ENCODE data around the gene NOM1. TPM values are rescaled to one million over a fixed set of nuclear protein-coding genes. Genes with fewer than 3 reads are reported as not detected.

The NOM1 gene
- total RNA-seq, 3 donors from 2014 or later = 13.9 to 20.9 (median 15.9) TPM

- H3K9me3 ChIP-seq = no peaks in the 10 kb centered on the region
- ATAC-seq (peak; percentile 16), DNase-seq (no peak)
- H3K4me3 ChIP-seq = peak overlapping the region; percentile 20
- H3K36me3 ChIP-seq (ENCODE audit: low read depth) = no peaks in the 10 kb centered on the region
- TF ChIP-seq, protein P1, sequence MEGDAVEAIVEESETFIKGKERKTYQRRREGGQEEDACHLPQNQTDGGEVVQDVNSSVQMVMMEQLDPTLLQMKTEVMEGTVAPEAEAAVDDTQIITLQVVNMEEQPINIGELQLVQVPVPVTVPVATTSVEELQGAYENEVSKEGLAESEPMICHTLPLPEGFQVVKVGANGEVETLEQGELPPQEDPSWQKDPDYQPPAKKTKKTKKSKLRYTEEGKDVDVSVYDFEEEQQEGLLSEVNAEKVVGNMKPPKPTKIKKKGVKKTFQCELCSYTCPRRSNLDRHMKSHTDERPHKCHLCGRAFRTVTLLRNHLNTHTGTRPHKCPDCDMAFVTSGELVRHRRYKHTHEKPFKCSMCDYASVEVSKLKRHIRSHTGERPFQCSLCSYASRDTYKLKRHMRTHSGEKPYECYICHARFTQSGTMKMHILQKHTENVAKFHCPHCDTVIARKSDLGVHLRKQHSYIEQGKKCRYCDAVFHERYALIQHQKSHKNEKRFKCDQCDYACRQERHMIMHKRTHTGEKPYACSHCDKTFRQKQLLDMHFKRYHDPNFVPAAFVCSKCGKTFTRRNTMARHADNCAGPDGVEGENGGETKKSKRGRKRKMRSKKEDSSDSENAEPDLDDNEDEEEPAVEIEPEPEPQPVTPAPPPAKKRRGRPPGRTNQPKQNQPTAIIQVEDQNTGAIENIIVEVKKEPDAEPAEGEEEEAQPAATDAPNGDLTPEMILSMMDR (IDR thresholded peaks at IDR 0.05) = no peak
- peaks cover 22% of the 10 kb centered on the region for H3K4me1 ChIP-seq (ENCODE audit: low read depth)
- intact Hi-C loops (cut with DNase I, micrococcal nuclease) = no loop called here
Measured at GRCh38 chr7:157000741-157001653, 51.5 kb downstream of the NOM1 start.

GRCh38 chr7:157001920-157002818 lies 52.7 kb downstream of the NOM1 start:
- no peaks in the 10 kb centered on the region for H3K36me3 ChIP-seq (ENCODE audit: low read depth)
- H3K4me1 ChIP-seq (ENCODE audit: low read depth) = peaks cover 30% of the 10 kb centered on the region
- TF ChIP-seq, protein P1 (IDR thresholded peaks at IDR 0.05) = no peak
- DNase-seq (no peak), ATAC-seq (no peak)
- intact Hi-C loops (cut with DNase I, micrococcal nuclease) = no loop called here
- H3K9me3 ChIP-seq = no peaks in the 10 kb centered on the region
- H3K4me3 ChIP-seq = no peak overlapping the region

DNA sequence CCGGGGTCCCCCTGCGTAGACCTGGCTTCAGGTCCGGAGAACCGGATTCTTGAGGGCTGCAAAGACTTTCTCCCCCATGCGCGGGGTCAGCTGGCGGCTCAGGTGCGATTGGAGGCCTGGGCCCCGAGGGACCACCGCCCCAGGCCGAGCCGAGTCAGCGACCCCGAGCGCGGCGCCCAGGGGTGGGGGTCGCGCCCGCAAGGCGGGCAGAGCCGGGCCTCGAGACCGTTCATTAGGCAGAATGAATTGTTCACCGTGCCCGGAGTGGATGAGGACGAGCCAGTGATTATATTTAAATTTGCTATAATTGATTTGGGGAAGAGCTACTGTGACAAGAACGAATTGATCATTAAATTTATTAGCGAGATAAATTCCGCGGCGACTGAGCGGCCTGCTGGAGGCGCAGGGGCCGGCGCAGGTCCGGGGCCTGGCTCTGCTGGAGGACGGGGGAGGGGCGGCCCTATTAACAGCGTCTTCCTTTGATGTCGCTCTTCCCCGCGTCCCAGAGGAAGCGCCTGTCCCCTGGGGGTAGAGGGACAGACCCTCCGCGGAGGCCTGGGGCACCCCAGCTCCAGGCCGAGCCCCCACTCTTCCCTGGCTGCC lies 53.4 kb downstream of the NOM1 start:
- TF ChIP-seq, protein P1 (IDR thresholded peaks at IDR 0.05) = no peak
- no peak overlapping the region for H3K4me3 ChIP-seq
- H3K4me1 ChIP-seq (ENCODE audit: low read depth) = peaks cover 32% of the 10 kb centered on the region
- intact Hi-C loops (cut with DNase I, micrococcal nuclease) = no loop called here
- H3K9me3 ChIP-seq = no peaks in the 10 kb centered on the region
- ATAC-seq (no peak), DNase-seq (no peak)
- no peaks in the 10 kb centered on the region for H3K36me3 ChIP-seq (ENCODE audit: low read depth)

DNA sequence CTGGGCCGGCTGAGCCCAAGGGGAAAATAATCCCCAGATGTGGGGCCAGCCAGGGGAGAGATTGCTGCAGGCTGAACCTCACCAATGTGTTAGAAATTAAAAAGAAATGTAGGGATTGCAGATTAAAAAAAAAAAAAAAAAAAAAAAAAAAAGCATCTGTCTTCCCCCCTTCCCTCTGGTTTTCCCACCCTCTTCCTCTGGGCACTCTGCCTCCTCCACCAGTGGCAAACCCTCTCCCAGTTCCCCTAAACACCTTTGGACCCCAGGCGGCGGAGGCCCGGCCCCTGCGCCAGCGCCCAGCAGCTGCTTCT lies 53.9 kb downstream of the NOM1 start:
- ATAC-seq (no peak), DNase-seq (no peak)
- Histone ChIP-seq H3K4me3 (no peak overlapping the region), H3K4me1 (ENCODE audit: low read depth) (peaks cover 35% of the 10 kb centered on the region), H3K36me3 (ENCODE audit: low read depth) (no peaks in the 10 kb centered on the region), H3K9me3 (no peaks in the 10 kb centered on the region)
- intact Hi-C loops (cut with DNase I, micrococcal nuclease) = no loop called here
- TF ChIP-seq, protein P1 (IDR thresholded peaks at IDR 0.05) = no peak

DNA sequence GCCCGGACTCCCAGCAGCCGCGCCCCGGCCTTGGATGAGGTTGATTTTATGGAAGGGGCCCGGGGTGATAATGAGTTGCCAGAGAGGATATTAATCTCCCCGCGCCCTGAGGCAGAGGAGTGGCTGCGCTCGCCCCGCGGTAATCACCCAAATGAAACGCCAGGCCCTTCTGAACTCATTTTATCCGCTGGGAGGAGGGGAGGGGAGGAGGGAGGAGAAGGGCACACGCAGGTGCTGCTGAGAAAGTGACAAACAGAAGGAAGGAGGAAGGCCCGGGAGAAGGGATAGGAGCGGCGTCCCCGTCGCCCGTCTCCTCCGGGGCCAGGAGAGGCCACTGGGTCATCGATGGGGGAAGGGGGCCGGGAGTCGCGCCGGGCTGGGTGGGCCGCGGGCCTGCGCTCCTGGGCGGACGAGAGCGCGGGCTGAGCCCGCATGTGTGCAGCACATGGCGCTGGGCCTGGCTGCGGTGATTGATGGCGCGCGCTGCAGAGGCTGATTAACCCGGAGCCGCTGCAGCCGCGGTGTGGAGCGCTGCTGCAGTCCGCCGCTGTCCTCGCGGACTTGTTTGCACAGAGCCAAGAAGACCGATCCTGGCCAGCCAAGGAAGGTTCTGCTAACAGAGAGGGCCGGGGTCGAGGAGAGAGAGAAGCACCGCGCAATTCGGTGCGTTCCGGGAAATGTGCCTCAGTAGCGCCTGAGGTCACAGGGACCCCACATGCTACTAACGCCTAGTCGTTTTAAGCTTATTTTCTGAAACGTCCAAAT lies 54.4 kb downstream of the NOM1 start:
- ATAC-seq = peak; percentile 64
- Histone ChIP-seq H3K9me3 (no peaks in the 10 kb centered on the region), H3K36me3 (ENCODE audit: low read depth) (no peaks in the 10 kb centered on the region), H3K4me3 (no peak overlapping the region), H3K4me1 (ENCODE audit: low read depth) (peaks cover 35% of the 10 kb centered on the region)
- TF ChIP-seq, protein P1 (IDR thresholded peaks at IDR 0.05) = no peak
- DNase-seq = peak; percentile 82 to 89 (median 87)
- intact Hi-C loops (cut with DNase I, micrococcal nuclease) = no loop called here
